SK-N-SH (cell line): ENCODE results near the gene KCNJ8. TPM values are rescaled to one million over a fixed set of nuclear protein-coding genes. Genes with fewer than 3 reads are reported as not detected.

Experiments
- CTCF ChIA-PET: fragments of 300-600, 350-600 bp; formaldehyde crosslinking; extraction: SDS; loops from one replicate; lab custom pipeline; 2021; lab: Yijun Ruan, JAX
- POLR2A ChIA-PET: fragments of 350-600 bp; sonication (Branson Sonifier 250); formaldehyde crosslinking; extraction: SDS; loops from one replicate; lab custom pipeline; 2020; ENCODE audit warnings: antibody characterized with exemption, inconsistent platforms; lab: Yijun Ruan, JAX
- DNase-seq: peaks from one replicate; pipeline ENCODE4 v3.0.0; 2012
- H2AFZ ChIP-seq: fragments of 200-600 bp; sonication (generic); 2 replicates; pipeline ENCODE4 v1.8.1; 2016; ENCODE audit warnings: antibody characterized with exemption, mild to moderate bottlenecking, low read depth
- H3F3A ChIP-seq: fragments of 200-600 bp; sonication (generic); replicated peaks from 2 replicates; pipeline ENCODE3; 2016; ENCODE audit warnings: antibody characterized with exemption, mild to moderate bottlenecking; ENCODE audit not compliant: insufficient read depth
- H3K27ac ChIP-seq, 2 experiments: fragments of 200-500 bp in 1 of 2; fragments of 200-600 bp in 1 of 2; sonication (Bioruptor generic) in 1 of 2; sonication (generic), shearing (Covaris generic) in 1 of 2; 2 replicates each; pipeline versions ENCODE4 v1.5.1 to v1.6.1; 2014 to 2016; ENCODE audit warnings: low read depth in 2 of 2, inconsistent platforms in 1 of 2, low read length in 1 of 2, mild to moderate bottlenecking in 1 of 2, mixed read lengths in 1 of 2
- H3K27me3 ChIP-seq: fragments of 200-600 bp; sonication (generic), shearing (Covaris generic); 2 replicates; pipeline ENCODE4 v1.6.1; 2016; ENCODE audit warnings: mixed run types; ENCODE audit not compliant: insufficient read depth
- H3K36me3 ChIP-seq, 2 experiments: fragments of 200-500 bp in 1 of 2; fragments of 200-600 bp in 1 of 2; sonication (Bioruptor generic) in 1 of 2; sonication (generic) in 1 of 2; replicated peaks in 1 of 2; 2 replicates each; pipeline versions ENCODE3 to v1.5.1; 2014 to 2016; ENCODE audit warnings: low read length in 1 of 2, mild to moderate bottlenecking in 1 of 2; ENCODE audit not compliant: insufficient read depth in 2 of 2, control insufficient read depth in 1 of 2
- H3K4me1 ChIP-seq, 2 experiments: fragments of 200-500 bp in 1 of 2; fragments of 200-600 bp in 1 of 2; sonication (Bioruptor generic) in 1 of 2; sonication (generic), shearing (Covaris generic) in 1 of 2; 2 replicates each; pipeline versions ENCODE4 v1.5.1 to v1.6.1; 2014 to 2016; ENCODE audit warnings: low read depth in 1 of 2, low read length in 1 of 2, mixed run types in 1 of 2; ENCODE audit not compliant: insufficient read depth in 2 of 2, control insufficient read depth in 1 of 2
- H3K4me2 ChIP-seq: fragments of 200-600 bp; sonication (generic), shearing (Covaris generic); 2 replicates; pipeline ENCODE4 v1.6.1; 2017; ENCODE audit warnings: mixed run types
- H3K4me3 ChIP-seq, 2 experiments: fragments of 200-500 bp in 1 of 2; fragments of 200-600 bp in 1 of 2; sonication (Bioruptor generic) in 1 of 2; sonication (generic), shearing (Covaris generic) in 1 of 2; 2 replicates each; pipeline versions ENCODE4 v1.5.1 to v1.8.1; 2014 to 2016; ENCODE audit warnings: low read depth in 2 of 2, inconsistent platforms in 1 of 2, low read length in 1 of 2, mild to moderate bottlenecking in 1 of 2, mixed read lengths in 1 of 2, moderate library complexity in 1 of 2
- H3K79me2 ChIP-seq: fragments of 200-600 bp; sonication (generic); 2 replicates; pipeline ENCODE4 v1.8.1; 2017; ENCODE audit warnings: mild to moderate bottlenecking; ENCODE audit not compliant: insufficient read depth
- H3K9ac ChIP-seq: fragments of 200-600 bp; sonication (generic); 2 replicates; pipeline ENCODE4 v1.6.1; 2017; ENCODE audit warnings: mixed run types
- H3K9me2 ChIP-seq: fragments of 200-600 bp; sonication (generic); 2 replicates; pipeline ENCODE4 v1.6.1; 2017; ENCODE audit warnings: mixed run types
- H3K9me3 ChIP-seq: fragments of 200-600 bp; sonication (generic); 2 replicates; pipeline ENCODE4 v1.6.1; 2017; ENCODE audit warnings: mixed run types, mild to moderate bottlenecking, moderate library complexity
- H4K20me1 ChIP-seq: fragments of 200-600 bp; sonication (generic); 2 replicates; pipeline ENCODE4 v1.6.1; 2017; ENCODE audit warnings: mild to moderate bottlenecking, mixed run types; ENCODE audit not compliant: insufficient read depth
- CHD2 ChIP-seq: fragments of 150-350 bp; IDR thresholded peaks from 2 replicates; pipeline ENCODE4 v1.6.1; 2018; ENCODE audit warnings: low read length; ENCODE audit not compliant: partially characterized antibody
- CTCF ChIP-seq: fragments of 200-600 bp; sonication (generic); IDR thresholded peaks from 2 replicates; pipeline ENCODE4 v1.6.1; 2017; ENCODE audit warnings: antibody characterized with exemption, mild to moderate bottlenecking, moderate library complexity
- EP300 ChIP-seq, 2 experiments: IDR thresholded peaks; 2 replicates each; pipeline versions ENCODE4 v1.4.0 to v1.6.1; 2012; ENCODE audit warnings: borderline replicate concordance in 1 of 2, low read depth in 1 of 2, low read length in 1 of 2
- EZH2phosphoT487 ChIP-seq: fragments of 200-600 bp; sonication (generic); IDR thresholded peaks from 2 replicates; pipeline ENCODE4 v1.6.1; 2017; ENCODE audit warnings: low read depth, mixed run types, mild to moderate bottlenecking, antibody characterized with exemption, moderate library complexity, borderline replicate concordance
- FOSL2 ChIP-seq: IDR thresholded peaks from 2 replicates; pipeline ENCODE4 v1.4.0; 2012; ENCODE audit warnings: low read depth, mild to moderate bottlenecking, moderate library complexity, borderline replicate concordance
- FOXM1 ChIP-seq: IDR thresholded peaks from 2 replicates; pipeline ENCODE4 v1.4.0; 2012; ENCODE audit warnings: low read depth, mild to moderate bottlenecking
- GABPA ChIP-seq: IDR thresholded peaks from 2 replicates; pipeline ENCODE4 v1.4.0; 2012; ENCODE audit warnings: low read depth, mild to moderate bottlenecking
- GATA2 ChIP-seq: sonication (generic); formaldehyde crosslinking; IDR thresholded peaks from 2 replicates; pipeline ENCODE4 v1.5.0; 2020; ENCODE audit warnings: mild to moderate bottlenecking, missing genetic modification reagents
- JUND ChIP-seq: IDR thresholded peaks from 2 replicates; pipeline ENCODE4 v1.4.0; 2012
- NFIC ChIP-seq: IDR thresholded peaks from 2 replicates; pipeline ENCODE4 v1.4.0; 2012; ENCODE audit warnings: borderline replicate concordance
- NRF1 ChIP-seq: IDR thresholded peaks from 2 replicates; pipeline ENCODE4 v1.6.1; 2012; ENCODE audit warnings: low read depth, mild to moderate bottlenecking, low read length
- PBX3 ChIP-seq: IDR thresholded peaks from 2 replicates; pipeline ENCODE4; 2012
- POLR2AphosphoS5 ChIP-seq: IDR thresholded peaks from 2 replicates; pipeline ENCODE4 v1.6.1; 2012; ENCODE audit warnings: low read depth, low read length
- RAD21 ChIP-seq: IDR thresholded peaks from 2 replicates; pipeline ENCODE4 v1.6.1; 2012; ENCODE audit warnings: mild to moderate bottlenecking, low read length
- REST ChIP-seq: IDR thresholded peaks from 2 replicates; pipeline ENCODE4 v1.6.1; 2012; ENCODE audit warnings: mild to moderate bottlenecking, low read depth, low read length, moderate library complexity
- RFX5 ChIP-seq: IDR thresholded peaks from 2 replicates; pipeline ENCODE4 v1.6.1; 2012; ENCODE audit warnings: mild to moderate bottlenecking, improper control_type of control experiment, low read length
- RXRA ChIP-seq: IDR thresholded peaks from 2 replicates; pipeline ENCODE4 v1.4.0; 2012; ENCODE audit warnings: low read depth, mild to moderate bottlenecking, borderline replicate concordance
- TAF1 ChIP-seq: IDR thresholded peaks from 2 replicates; pipeline ENCODE4 v1.6.1; 2012; ENCODE audit warnings: low read depth, mild to moderate bottlenecking, low read length, moderate library complexity, borderline replicate concordance
- TCF12 ChIP-seq: IDR thresholded peaks from 2 replicates; pipeline ENCODE4 v1.4.0; 2012
- TEAD4 ChIP-seq: IDR thresholded peaks from 2 replicates; pipeline ENCODE4 v1.4.0; 2012; ENCODE audit warnings: mild to moderate bottlenecking, borderline replicate concordance; ENCODE audit not compliant: insufficient read depth
- USF1 ChIP-seq: IDR thresholded peaks from 2 replicates; pipeline ENCODE4 v1.4.0; 2012; ENCODE audit warnings: low read depth, borderline replicate concordance
- USF2 ChIP-seq: fragments of 150-350 bp; IDR thresholded peaks from 2 replicates; pipeline ENCODE4 v1.6.1; 2017; ENCODE audit warnings: antibody characterized with exemption, low read length, low read depth, borderline replicate concordance
- YY1 ChIP-seq: IDR thresholded peaks from 2 replicates; pipeline ENCODE4 v1.4.0; 2012; ENCODE audit warnings: low read depth, mild to moderate bottlenecking
- ZBTB33 ChIP-seq: IDR thresholded peaks from 2 replicates; pipeline ENCODE4 v1.4.0; 2012; ENCODE audit warnings: low read depth, borderline replicate concordance
- WGBS: methylation state at CpG from one replicate; pipeline ENCODE4 v1.1.6; 2017; ENCODE audit warnings: low lambda C conversion rate; 5-methylcytosine and 5-hydroxymethylcytosine counted together
- polyA plus RNA-seq, 3 experiments: library from polyadenylated mRNA; depleted of rRNA; stranded (reverse); fragments of >200 nt; gene quantifications; 2 replicates each; pipeline ENCODE4 v1.2.3, GENCODE V29; 2012

KCNJ8 gene
- polyA plus RNA-seq, 1 of the 3 experiments (the other 2 are of a cell fraction) = 0.15 TPM

GRCh38 chr12:21773806-21774205 is 700 bp downstream of the KCNJ8 start:
- Histone ChIP-seq H3K9me2 (no peaks in the 10 kb centered on the region), H3K4me3 (peak overlapping the region; percentile 50 to 62; a peak in 2 of 4 replicates), H2AFZ (0 out of 2 replicates have a peak overlapping the region, but pooled peaks have one; percentile 91), H3F3A (no peaks in the 10 kb centered on the region), H4K20me1 (no peaks in the 10 kb centered on the region), H3K9ac (no peak overlapping the region), H3K27me3 (peaks cover 10% of the 10 kb centered on the region), H3K4me2 (peak overlapping the region; percentile 74), H3K4me1 (peaks cover 0 to 9% of the 10 kb centered on the region in 2 experiments; a peak in 3 of 4 replicates), H3K9me3 (no peaks in the 10 kb centered on the region), H3K36me3 (peaks cover 0 to 4% of the 10 kb centered on the region in 2 experiments), H3K27ac (peak overlapping the region in 1 of 2 experiments; percentile 86; a peak in 2 of 4 replicates), H3K79me2 (no peaks in the 10 kb centered on the region)
- POLR2A ChIA-PET = no interaction called here
- peak; percentile 37 for DNase-seq
- WGBS = 10% methylated on average over 10 of the region's 10 CpGs
- CTCF ChIA-PET = interaction anchor here (0.6 to 3.2 kb wide), 16 partner anchors 10 to 221 kb away, joined by 3 to 18 read pairs (median 4); no protein-coding TSS in a partner anchor
- TF ChIP-seq TAF1 (no peak), EZH2phosphoT487 (0 out of 2 replicates have a peak, but pooled peaks have one; percentile 67), NFIC (no peak), RAD21 (no peak), FOXM1 (no peak), GABPA (no peak), RFX5 (no peak), TEAD4 (no peak), PBX3 (no peak), JUND (no peak), POLR2AphosphoS5 (no peak), ZBTB33 (no peak), NRF1 (no peak), USF2 (no peak), RXRA (no peak), CHD2 (no peak), USF1 (no peak), REST (no peak), YY1 (no peak), TCF12 (no peak), EP300 (IDR thresholded peaks at IDR 0.05; ENCODE audit: borderline replicate concordance in 1 of 2, low read depth in 1 of 2, low read length in 1 of 2) (peak in 1 of 2 experiments; percentile 42; a peak in 1 of 4 replicates), GATA2 (CRISPR knock-in tag) (no peak), CTCF (no peak), FOSL2 (no peak)
